GM18873 (cell line): Measurements from ENCODE around the gene SSBP2.
"Not testable (repeated sequence)": the region's sequence is repeated elsewhere in the genome, so short reads cannot be mapped to it uniquely, and the experiment has no call there.

ENCODE experiments used
- ATAC-seq: cut with Tn5 transposase; IDR thresholded peaks from one replicate; pipeline ENCODE4 v1.9.1; 2021; ENCODE audit warnings: mild to moderate bottlenecking, moderate library complexity, moderate number of reproducible peaks; ENCODE audit not compliant: unreplicated experiment, low FRiP score

The SSBP2 gene

GRCh38 chr5:81544351-81545018 is 206.4 kb downstream of the SSBP2 start:
- ATAC-seq, result no peak

- no peak for ATAC-seq
Observed at GRCh38 chr5:81542242-81542641, 208.7 kb downstream of the SSBP2 start.

DNA sequence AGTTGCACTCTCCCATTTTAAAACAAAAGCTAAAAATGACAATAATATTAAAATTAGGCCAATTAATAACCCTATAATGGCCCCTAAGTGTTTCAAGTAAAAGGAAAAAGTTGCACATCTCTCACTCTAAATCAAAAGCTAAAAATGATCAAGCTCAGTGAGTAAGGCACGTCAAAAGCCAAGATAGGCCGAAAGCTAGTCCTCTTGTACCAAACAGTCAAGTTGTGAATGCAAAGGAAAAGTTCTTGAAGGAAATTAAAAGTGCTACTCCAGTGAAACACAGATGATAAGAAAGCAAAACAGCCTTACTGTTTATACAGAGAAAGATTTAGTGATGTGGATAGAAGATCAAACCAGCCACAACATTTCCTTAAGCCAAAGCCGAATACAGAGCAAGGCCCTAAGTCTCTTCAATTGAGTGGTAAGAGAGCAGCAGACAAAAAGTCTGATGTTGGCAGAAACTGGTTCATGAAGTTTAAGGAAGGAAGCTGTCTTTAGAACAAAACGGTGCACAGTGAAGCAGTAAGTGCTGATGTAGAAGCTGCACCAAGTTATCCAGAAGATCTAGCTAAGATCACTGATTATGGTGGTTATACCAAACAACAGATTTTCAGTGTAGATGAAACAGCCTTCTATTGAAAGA is 212.9 kb downstream of the SSBP2 start:
- ATAC-seq, result no peak

DNA sequence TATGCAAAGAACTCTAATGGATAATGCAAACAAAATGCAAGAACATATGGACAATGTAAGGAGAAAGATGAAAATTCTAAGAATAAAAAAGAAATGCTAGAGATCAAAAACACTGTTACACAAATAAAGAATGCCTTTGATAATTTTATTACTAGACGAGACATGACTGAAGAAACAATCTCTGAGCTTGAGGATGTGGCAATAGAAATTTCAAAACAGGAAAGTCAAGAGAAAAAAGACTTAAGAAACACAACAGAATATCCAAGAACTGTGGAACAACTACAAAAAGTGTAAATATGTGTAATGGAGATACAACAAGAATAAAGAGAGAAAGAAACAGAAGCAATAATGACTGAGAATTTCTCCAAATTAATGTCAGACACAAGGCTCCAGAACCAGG is 216.5 kb downstream of the SSBP2 start:
- no peak for ATAC-seq

DNA sequence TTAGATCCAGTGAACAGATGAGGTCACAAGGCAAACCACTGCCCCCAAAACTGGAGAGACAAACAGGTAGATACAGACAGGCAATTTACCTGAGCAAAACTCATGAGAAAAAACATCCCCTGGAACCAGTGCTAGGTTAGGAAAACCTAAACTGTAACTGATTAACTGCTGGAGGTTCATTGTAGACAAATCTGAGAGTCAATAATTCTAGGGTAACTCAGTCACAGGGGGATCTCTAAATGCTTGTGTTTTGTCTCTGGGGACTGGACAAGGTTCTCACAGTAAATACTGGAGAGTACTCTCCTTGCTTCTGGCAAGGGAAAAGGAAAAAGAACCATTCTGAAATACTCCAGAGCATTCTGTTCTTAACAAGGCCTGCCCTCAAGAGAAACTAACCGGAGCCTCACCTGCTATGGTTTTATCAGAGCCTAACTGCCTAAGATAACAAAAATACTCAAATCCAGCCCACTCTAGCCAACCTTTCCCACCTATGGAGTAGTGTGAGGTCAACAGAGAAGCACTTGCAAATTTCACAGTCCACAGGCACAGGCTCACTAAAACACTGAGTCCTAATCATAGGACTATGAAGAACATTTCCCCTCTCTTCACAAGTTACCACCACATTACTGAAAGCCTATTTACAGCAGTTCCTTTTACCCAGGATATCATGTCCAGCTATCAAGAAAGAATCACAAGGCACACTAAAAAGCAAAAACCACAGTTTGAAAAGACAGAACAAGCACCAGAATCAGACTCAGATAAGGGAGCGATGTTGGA is 217.1 kb downstream of the SSBP2 start:
- no peak for ATAC-seq

- ATAC-seq, result no peak
Observed at GRCh38 chr5:81530919-81531318, 220.0 kb downstream of the SSBP2 start.

- ATAC-seq, result no peak
Observed at GRCh38 chr5:81525690-81526089, 225.2 kb downstream of the SSBP2 start.

GRCh38 chr5:81524015-81524414 is 226.9 kb downstream of the SSBP2 start:
- no peak for ATAC-seq

DNA sequence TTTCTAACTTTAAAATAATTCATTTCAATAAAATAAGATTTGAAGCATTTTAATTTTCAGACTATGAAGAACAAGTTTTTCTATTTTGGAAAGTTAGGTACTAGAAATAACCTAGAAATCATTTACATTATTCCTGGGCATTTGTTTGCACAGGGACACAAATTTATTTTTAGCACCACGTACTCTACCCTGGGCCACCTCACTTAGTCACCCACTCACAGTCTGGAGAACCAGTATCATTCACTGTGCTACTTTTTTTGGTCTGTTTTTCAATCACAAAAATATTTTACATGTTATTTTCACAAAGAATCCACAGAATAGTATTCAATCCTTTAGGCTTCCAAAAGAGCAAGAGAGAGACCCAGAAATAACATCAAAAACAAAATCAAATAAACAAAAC is 228.3 kb downstream of the SSBP2 start:
- ATAC-seq, result no peak

GRCh38 chr5:81520769-81521168 is 230.1 kb downstream of the SSBP2 start:
- no peak for ATAC-seq

DNA sequence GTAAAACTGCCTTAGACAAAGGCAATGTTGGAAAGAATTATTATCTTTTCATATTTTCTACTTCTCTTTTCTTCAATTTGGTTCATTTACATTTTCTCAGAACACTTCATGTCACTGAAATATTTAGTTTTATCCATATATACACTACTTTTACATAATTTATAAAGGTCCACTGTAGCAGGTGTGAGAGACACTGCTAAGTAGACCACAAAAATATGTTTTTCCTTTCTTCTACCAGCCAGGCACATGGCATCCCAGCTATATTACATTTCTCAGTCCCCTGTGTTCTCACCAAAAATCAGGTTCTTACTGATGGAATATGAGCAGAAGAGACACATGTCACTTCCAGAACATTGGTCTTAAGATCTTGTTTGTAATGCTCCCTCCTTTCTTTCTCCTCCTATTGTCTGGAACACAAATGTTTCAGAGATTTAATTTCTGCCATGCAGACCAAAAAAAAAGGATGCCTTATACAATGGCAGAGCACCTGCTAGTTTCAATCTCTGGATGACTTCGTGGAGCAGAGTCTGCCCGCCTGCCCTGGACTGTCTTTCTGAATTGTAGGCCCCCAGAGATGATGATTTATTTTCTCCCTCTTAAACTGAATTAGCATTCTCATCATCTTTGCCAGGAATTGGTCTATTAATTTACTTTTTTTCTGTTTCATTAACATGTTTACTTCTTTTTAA is 231.5 kb downstream of the SSBP2 start:
- ATAC-seq, result no peak

DNA sequence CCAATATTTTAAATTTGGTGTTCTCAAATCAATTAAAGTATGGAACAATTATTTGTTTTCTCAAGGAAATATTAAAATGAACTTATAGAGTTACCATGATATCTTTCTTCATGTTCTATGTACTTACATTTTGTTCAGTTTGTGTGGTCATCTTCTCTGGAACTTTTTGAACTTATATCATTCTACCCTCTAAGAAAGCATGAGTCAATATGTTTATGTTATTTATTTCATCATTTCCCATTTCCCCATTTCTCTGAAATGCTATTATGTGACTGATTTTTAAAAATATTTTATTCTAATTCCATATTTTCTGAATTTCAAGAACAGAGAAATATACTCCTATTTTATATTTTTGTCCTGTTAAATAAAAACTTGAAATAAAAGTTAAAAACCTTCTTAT is 233.4 kb downstream of the SSBP2 start:
- no peak for ATAC-seq

DNA sequence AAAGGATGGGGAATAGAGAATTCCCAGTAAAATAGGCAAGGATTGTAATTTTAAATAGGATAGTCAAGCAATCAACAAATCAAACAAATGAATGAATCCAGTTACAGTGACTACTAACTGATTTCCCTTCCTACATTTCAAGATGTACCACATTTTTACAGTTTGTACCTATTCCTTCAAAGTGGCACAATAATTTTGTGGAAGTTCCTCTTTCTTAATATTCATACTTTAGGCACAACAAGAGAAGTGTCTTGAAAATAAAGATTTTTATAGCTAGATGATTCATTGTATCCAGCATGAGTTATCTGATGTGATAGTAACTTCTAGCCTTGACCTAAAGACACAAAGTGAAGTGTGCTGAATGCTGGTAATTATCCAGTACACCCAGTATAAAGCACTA is 234.8 kb downstream of the SSBP2 start:
- no peak for ATAC-seq

- ATAC-seq, result no peak
Observed at GRCh38 chr5:81513982-81514381, 236.9 kb downstream of the SSBP2 start.

- ATAC-seq, result no peak
Observed at GRCh38 chr5:81513473-81513872, 237.4 kb downstream of the SSBP2 start.

DNA sequence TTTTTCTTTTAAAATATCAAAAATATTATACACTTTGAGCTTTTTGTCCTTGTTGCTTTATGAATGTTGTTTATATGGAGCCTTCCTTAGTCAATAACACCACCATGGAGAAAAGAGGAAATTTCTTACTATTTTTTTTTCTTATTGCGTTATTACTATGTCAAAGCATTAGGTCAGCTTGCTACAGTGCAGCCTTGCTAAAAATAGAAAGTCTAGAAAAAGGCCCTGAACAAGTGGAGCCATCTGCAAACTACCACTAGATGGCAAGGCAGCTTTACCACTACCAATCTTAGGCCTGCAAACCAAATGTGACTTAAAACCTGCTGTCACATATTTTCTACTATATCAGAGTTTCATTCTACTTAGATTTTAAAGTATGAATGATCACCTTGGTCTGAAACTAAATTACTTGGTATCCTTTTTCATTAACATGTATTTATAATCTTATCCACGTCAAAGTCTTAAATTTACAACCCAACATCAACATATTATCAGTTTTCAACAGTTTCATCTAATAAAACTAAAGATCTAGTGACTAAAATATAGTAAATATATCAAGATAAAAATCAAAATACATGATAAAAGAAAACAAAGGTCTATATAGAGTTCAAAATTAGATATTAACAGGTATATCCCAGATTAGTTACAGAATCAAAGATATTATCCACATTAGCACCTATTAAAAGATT is 243.9 kb downstream of the SSBP2 start:
- ATAC-seq, result peak; percentile 98

DNA sequence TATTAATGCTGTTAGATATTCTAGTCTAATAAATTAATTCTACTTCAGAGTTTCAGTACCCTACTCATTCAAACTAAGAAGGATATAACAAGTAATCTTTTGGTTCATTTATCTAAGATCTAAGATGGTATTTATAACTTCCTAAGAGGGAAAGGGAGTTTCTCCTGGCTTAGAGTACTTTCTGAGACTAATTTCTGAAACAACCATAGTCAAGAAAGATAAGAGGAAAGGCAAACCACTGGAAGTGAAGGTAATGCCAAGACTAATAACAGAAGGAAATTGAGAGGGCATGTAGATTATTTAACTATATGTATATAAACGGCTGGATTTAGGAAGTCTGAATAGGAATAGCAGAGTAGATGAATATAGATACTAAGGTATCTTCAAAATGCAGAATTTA is 244.5 kb downstream of the SSBP2 start:
- ATAC-seq, result no peak

DNA sequence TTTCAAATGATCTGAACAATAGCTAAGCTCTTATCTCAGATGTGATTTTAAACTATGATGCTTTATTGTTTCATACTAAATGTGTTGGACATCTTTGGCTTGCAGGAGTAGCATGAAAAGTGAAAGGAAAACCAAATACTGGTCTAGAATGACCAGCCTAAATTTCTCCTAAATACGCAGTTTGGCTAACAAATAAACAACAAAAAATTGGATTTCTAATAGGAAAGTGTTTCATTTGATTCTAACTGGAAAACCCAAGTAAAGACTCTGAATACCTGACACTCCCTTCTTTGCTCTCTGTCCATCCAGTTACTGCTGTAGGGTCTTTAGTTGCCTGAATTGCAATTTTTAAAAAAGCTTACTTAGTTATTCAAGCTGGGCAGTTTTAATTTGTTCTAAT is 245.2 kb downstream of the SSBP2 start:
- no peak for ATAC-seq

GRCh38 chr5:81503602-81504001 is 247.3 kb downstream of the SSBP2 start:
- not testable (repeated sequence) for ATAC-seq

DNA sequence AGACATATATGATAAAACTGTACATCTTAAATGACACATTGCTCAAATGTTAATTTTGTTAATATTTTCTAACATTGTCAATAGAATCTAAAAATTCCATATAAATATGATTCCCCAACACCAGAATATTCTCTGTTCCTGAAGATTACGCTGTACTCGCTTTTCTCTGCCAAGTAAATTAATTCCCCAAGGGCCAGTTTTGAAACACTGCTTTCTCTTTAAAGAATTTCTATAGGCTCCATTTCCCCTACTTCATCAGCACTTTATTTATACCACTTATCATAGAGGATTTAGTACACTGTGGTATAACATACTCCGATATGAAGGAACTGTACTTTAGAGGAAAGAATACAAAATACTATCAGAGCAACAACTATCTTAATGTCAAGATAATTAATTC is 255.6 kb downstream of the SSBP2 start:
- no peak for ATAC-seq

DNA sequence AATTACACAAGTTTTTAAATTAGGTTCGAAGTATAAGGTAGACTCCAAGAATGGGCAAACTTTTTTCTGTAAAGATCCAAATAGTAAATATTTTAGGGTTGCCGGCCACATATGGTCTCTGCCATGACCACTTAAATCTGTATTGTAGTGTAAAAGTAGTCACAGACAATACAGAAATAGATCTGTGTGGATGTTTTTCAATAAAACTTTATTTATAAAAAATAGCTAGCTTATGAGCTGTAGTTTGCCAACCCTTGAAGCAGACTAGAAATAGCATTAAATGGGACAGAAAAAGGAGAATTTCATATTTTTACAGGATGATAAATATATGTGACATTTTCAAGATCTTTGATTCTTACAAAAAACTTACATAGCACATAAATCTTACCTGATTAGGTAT is 262.0 kb downstream of the SSBP2 start:
- no peak for ATAC-seq
